Smooth muscle cell (in vitro differentiated cells): ENCODE data around the gene GRIFIN. TPM values are rescaled to one million over a fixed set of nuclear protein-coding genes. Genes with fewer than 3 reads are reported as not detected.
A peak's percentile ranks its signal among the peaks of the same experiment; 100 is the strongest.

Experiments
- DNase-seq: peaks from one replicate; lab custom pipeline; 2025; ENCODE audit not compliant: unreplicated experiment; lab: John Stamatoyannopoulos, UW
- H2AFZ ChIP-seq: fragments of 200-600 bp; sonication (generic); 2 replicates; pipeline ENCODE4 v1.6.0; 2016; ENCODE audit warnings: antibody characterized with exemption, low read depth, mild to moderate bottlenecking
- H3F3A ChIP-seq: fragments of 200-600 bp; sonication (generic); 2 replicates; pipeline ENCODE4 v1.6.0; 2017; ENCODE audit warnings: antibody characterized with exemption, low read depth
- H3K27ac ChIP-seq: fragments of 200-600 bp; sonication (generic); 2 replicates; pipeline ENCODE4 v1.5.1; 2016; ENCODE audit warnings: low read depth, mild to moderate bottlenecking
- H3K27me3 ChIP-seq: fragments of 200-600 bp; sonication (generic); 2 replicates; pipeline ENCODE4 v1.6.1; 2016; ENCODE audit warnings: low read depth, mild to moderate bottlenecking
- H3K36me3 ChIP-seq: fragments of 200-600 bp; sonication (generic); 2 replicates; pipeline ENCODE4 v1.5.1; 2016; ENCODE audit warnings: low read depth
- H3K4me1 ChIP-seq: fragments of 200-600 bp; sonication (generic); 2 replicates; pipeline ENCODE4 v1.5.1; 2016; ENCODE audit warnings: low read depth
- H3K4me2 ChIP-seq: fragments of 200-600 bp; sonication (generic); 2 replicates; pipeline ENCODE4 v1.6.0; 2016; ENCODE audit warnings: mild to moderate bottlenecking
- H3K4me3 ChIP-seq: fragments of 200-600 bp; sonication (generic); 2 replicates; pipeline ENCODE4 v1.5.1; 2016; ENCODE audit warnings: mild to moderate bottlenecking
- H3K79me2 ChIP-seq: fragments of 200-600 bp; sonication (generic); 2 replicates; pipeline ENCODE4 v1.6.0; 2016; ENCODE audit warnings: low read depth, mild to moderate bottlenecking
- H3K9ac ChIP-seq: fragments of 200-600 bp; sonication (generic); 2 replicates; pipeline ENCODE4 v1.6.0; 2016; ENCODE audit warnings: low read depth
- H3K9me3 ChIP-seq: fragments of 200-600 bp; sonication (generic); replicated peaks from 2 replicates; pipeline ENCODE4 v1.5.1; 2016; ENCODE audit warnings: low read depth
- H4K20me1 ChIP-seq: fragments of 200-600 bp; sonication (generic); 2 replicates; pipeline ENCODE4 v1.6.0; 2016; ENCODE audit warnings: low read depth
- CTCF ChIP-seq: fragments of 200-600 bp; sonication (generic); IDR thresholded peaks from 2 replicates; pipeline ENCODE4 v1.5.1; 2017; ENCODE audit warnings: borderline replicate concordance, mild to moderate bottlenecking, antibody characterized with exemption; ENCODE audit not compliant: insufficient read depth, poor library complexity, severe bottlenecking
- WGBS: methylation state at CpG from one replicate; pipeline ENCODE4 v1.1.7; 2016; ENCODE audit warnings: low lambda C conversion rate; 5-methylcytosine and 5-hydroxymethylcytosine counted together
- polyA plus RNA-seq: library from polyadenylated mRNA; unstranded; fragments of >200 nt; fragmentation: Nextera tagmentation; extraction: Ambion mirVana; gene quantifications from 2 replicates; pipeline ENCODE4 v1.2.1, GENCODE V29; 2016
- total RNA-seq: library from RNA; depleted of rRNA; stranded (reverse); fragments of >200 nt; gene quantifications from 2 replicates; pipeline ENCODE4 v1.2.3, GENCODE V29; 2014

The GRIFIN gene
- total and polyA plus RNA-seq, 2 experiments from 2014 or later = not detected

DNA sequence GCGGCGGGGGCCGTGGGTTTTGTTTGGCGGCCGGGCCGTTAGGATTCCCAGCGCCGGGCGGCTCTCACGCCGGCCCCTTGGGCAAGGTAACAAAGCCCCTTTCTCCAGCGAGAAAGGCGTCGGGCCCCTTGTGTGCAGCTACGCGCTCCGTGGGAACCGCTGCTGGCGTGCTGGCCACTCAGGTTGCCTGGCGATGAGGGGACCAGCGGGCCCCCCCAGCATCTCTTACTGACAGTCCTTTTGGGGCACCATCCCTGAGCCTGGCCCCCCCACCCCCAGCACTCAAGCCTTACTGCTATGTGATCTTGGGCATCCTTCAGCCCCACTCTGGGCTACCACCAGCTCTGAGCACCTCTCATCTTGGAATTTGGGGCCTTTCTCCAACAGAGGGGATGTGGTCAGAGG is 45.1 kb upstream of the GRIFIN start:
- no peak for DNase-seq
- Histone ChIP-seq H3K27ac (peak overlapping the region; percentile 84), H2AFZ (no peak overlapping the region), H3K79me2 (peaks cover 45% of the 10 kb centered on the region), H3K27me3 (no peaks in the 10 kb centered on the region), H4K20me1 (peaks cover 63% of the 10 kb centered on the region), H3K4me1 (peaks cover 65% of the 10 kb centered on the region), H3K36me3 (no peaks in the 10 kb centered on the region), H3K4me2 (peak overlapping the region; percentile 93), H3F3A (peaks cover 37% of the 10 kb centered on the region), H3K9ac (peak overlapping the region; percentile 27), H3K9me3 (no peaks in the 10 kb centered on the region), H3K4me3 (peak overlapping the region; percentile 59)
- TF ChIP-seq CTCF = no peak
- WGBS = 60% methylated on average over 10 of the region's 21 CpGs

GRCh38 chr7:2520761-2521290 is 44.6 kb upstream of the GRIFIN start:
- no peak for TF ChIP-seq CTCF
- WGBS = 26% methylated on average over 5 of the region's 12 CpGs
- Histone ChIP-seq H3K9ac (peak overlapping the region; percentile 27), H3K27ac (peak overlapping the region; percentile 84), H3K27me3 (no peaks in the 10 kb centered on the region), H3F3A (peaks cover 37% of the 10 kb centered on the region), H3K4me1 (peaks cover 65% of the 10 kb centered on the region), H4K20me1 (peaks cover 59% of the 10 kb centered on the region), H3K79me2 (peaks cover 45% of the 10 kb centered on the region), H3K9me3 (no peaks in the 10 kb centered on the region), H3K4me2 (peak overlapping the region; percentile 93), H2AFZ (no peak overlapping the region), H3K36me3 (no peaks in the 10 kb centered on the region), H3K4me3 (peak overlapping the region; percentile 59)
- no peak for DNase-seq

DNA sequence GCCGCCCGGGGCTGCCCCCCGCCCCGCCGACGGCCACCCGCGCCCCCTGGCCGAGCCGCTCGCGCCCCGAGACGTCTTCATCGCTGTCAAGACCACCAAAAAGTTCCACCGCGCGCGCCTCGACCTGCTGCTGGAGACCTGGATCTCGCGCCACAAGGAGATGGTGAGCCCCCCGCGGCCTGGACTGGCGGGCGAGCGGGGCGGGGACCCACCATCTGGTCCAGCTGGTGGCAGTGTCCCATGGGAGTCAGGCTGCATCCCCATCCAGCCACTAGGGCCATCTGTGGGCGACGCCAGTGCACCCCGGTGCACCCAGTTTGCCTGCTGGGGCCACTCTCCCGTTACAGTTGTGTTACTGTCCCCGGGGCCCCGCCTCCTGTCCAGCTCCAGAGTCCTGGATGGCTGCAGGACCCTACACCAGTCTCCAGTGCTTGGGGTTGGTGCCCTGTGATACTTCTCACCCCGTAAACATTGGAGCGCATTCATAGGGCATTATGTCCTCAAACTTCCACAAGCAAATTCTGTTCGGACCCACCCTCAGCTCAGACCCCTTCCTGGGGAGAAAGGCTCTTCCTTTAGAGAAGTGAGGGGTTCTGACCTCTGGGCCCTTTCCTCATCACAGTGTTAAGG is 44.0 kb upstream of the GRIFIN start:
- TF ChIP-seq CTCF = no peak
- DNase-seq = no peak
- H3K4me2 ChIP-seq = peak overlapping the region; percentile 93
- no peaks in the 10 kb centered on the region for H3K27me3 ChIP-seq
- H3K4me3 ChIP-seq = peak overlapping the region; percentile 59
- no peak overlapping the region for H2AFZ ChIP-seq
- no peaks in the 10 kb centered on the region for H3K9me3 ChIP-seq
- 7% methylated on average over 37 of the region's 37 CpGs for WGBS
- no peaks in the 10 kb centered on the region for H3K36me3 ChIP-seq
- peaks cover 53% of the 10 kb centered on the region for H4K20me1 ChIP-seq
- H3K27ac ChIP-seq = peak overlapping the region; percentile 84
- peaks cover 45% of the 10 kb centered on the region for H3K79me2 ChIP-seq
- peaks cover 63% of the 10 kb centered on the region for H3K4me1 ChIP-seq
- peak overlapping the region; percentile 27 for H3K9ac ChIP-seq
- peaks cover 37% of the 10 kb centered on the region for H3F3A ChIP-seq
